Measurements from ENCODE around the gene RASSF3.

- TF ChIP-seq EP300 (IDR thresholded peaks at IDR 0.05) (no peak), POLR2A (IDR thresholded peaks at IDR 0.05) (no peak)
- TF ChIP-seq, protein P1, sequence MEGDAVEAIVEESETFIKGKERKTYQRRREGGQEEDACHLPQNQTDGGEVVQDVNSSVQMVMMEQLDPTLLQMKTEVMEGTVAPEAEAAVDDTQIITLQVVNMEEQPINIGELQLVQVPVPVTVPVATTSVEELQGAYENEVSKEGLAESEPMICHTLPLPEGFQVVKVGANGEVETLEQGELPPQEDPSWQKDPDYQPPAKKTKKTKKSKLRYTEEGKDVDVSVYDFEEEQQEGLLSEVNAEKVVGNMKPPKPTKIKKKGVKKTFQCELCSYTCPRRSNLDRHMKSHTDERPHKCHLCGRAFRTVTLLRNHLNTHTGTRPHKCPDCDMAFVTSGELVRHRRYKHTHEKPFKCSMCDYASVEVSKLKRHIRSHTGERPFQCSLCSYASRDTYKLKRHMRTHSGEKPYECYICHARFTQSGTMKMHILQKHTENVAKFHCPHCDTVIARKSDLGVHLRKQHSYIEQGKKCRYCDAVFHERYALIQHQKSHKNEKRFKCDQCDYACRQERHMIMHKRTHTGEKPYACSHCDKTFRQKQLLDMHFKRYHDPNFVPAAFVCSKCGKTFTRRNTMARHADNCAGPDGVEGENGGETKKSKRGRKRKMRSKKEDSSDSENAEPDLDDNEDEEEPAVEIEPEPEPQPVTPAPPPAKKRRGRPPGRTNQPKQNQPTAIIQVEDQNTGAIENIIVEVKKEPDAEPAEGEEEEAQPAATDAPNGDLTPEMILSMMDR (IDR thresholded peaks at IDR 0.05), result no peak
These were observed 38.1 kb upstream of the RASSF3 start for GRCh38 chr12:64572241-64572640.
